GM12878 (cell line): ENCODE measurements around the gene MAMDC2. TPM values are rescaled to one million over a fixed set of nuclear protein-coding genes. Genes with fewer than 3 reads are reported as not detected.

Experiments
- ATAC-seq: fragments of 200-7000 bp; cut with Tn5 transposase; 3 replicates; pipeline ENCODE4 v1.9.1; 2020; ENCODE audit warnings: mild to moderate bottlenecking, moderate library complexity
- BruUV-seq: library from RNA; stranded (reverse); fragments of 400-500 nt; replicated peaks from 2 replicates; lab custom pipeline; 2021; lab: Mats Ljungman, UMichigan
- CTCF ChIA-PET: fragments of 300-600 bp; sonication (Branson Sonifier 250); formaldehyde crosslinking; extraction: SDS; loops from one replicate; lab custom pipeline; 2021; ENCODE audit warnings: inconsistent platforms; lab: Yijun Ruan, JAX
- POLR2A ChIA-PET: fragments of 350-600 bp; formaldehyde crosslinking; extraction: SDS; loops from one replicate; lab custom pipeline; 2021; ENCODE audit warnings: inconsistent platforms; lab: Charles Lee
- RAD21 ChIA-PET: fragments of 300-600 bp; sonication (Branson Sonifier 250); formaldehyde crosslinking; loops from one replicate; lab custom pipeline; 2023; ENCODE audit warnings: antibody characterized with exemption; ENCODE audit not compliant: unreplicated experiment; lab: Charles Lee
- SMC1A ChIA-PET: fragments of 300-600 bp; sonication (Branson Sonifier 250); formaldehyde crosslinking; loops from one replicate; lab custom pipeline; 2023; ENCODE audit not compliant: unreplicated experiment, uncharacterized antibody; lab: Charles Lee
- DNase-seq: peaks from one replicate; pipeline ENCODE4 v3.0.0-alpha.2; 2011; ENCODE audit warnings: low read depth, low spot score
- FAIRE-seq: peaks from 3 replicates; lab custom pipeline; 2011; peaks lifted over from hg19 to GRCh38; lab: Jason Lieb, UNC
- H2AFZ ChIP-seq: 2 replicates; pipeline ENCODE4 v1.6.0; 2011; ENCODE audit warnings: low read depth, low read length, control low read depth; ENCODE audit not compliant: control insufficient read depth
- H3K27ac ChIP-seq: 2 replicates; pipeline ENCODE4 v1.5.1; 2011; ENCODE audit warnings: control low read depth; ENCODE audit not compliant: control insufficient read depth, insufficient read depth
- H3K27me3 ChIP-seq, 2 experiments: replicated peaks in 1 of 2; 2 replicates each; pipeline versions ENCODE4 v1.6.0 to v1.6.1; 2011; ENCODE audit warnings: low read length in 1 of 2; ENCODE audit not compliant: control insufficient read depth in 2 of 2, insufficient read depth in 2 of 2
- H3K36me3 ChIP-seq, 2 experiments: 2 replicates each; pipeline ENCODE4 v1.5.1; 2011; ENCODE audit warnings: low read length in 1 of 2; ENCODE audit not compliant: control insufficient read depth in 2 of 2, insufficient read depth in 2 of 2
- H3K4me1 ChIP-seq: 2 replicates; pipeline ENCODE4 v1.6.1; 2011; ENCODE audit warnings: mild to moderate bottlenecking, low read length, moderate library complexity, mixed read lengths; ENCODE audit not compliant: control insufficient read depth, insufficient read depth
- H3K4me2 ChIP-seq: 2 replicates; pipeline ENCODE4 v1.6.0; 2011; ENCODE audit warnings: control low read depth; ENCODE audit not compliant: control insufficient read depth, insufficient read depth
- H3K4me3 ChIP-seq: fragments of 200-600 bp; sonication (generic); 2 replicates; pipeline ENCODE4 v1.5.1; 2016
- H3K79me2 ChIP-seq: 2 replicates; pipeline ENCODE4 v1.6.0; 2011; ENCODE audit warnings: low read length; ENCODE audit not compliant: control insufficient read depth, insufficient read depth
- H3K9ac ChIP-seq: 2 replicates; pipeline ENCODE4 v1.8.0; 2011; ENCODE audit warnings: low read length, control low read depth, mixed read lengths; ENCODE audit not compliant: control insufficient read depth, insufficient read depth
- H3K9me3 ChIP-seq: replicated peaks from 3 replicates; pipeline ENCODE4 v1.5.1; 2011; ENCODE audit warnings: mild to moderate bottlenecking, low read length; ENCODE audit not compliant: control insufficient read depth, insufficient read depth
- H4K20me1 ChIP-seq: 2 replicates; pipeline ENCODE4 v1.6.0; 2011; ENCODE audit not compliant: control insufficient read depth, insufficient read depth
- EGR1 ChIP-seq, 2 experiments: IDR thresholded peaks; 1 replicate in 1 of 2; 2 replicates in 1 of 2; pipeline ENCODE4 v1.6.1; 2011 to 2012; ENCODE audit warnings: low read depth in 2 of 2, low read length in 2 of 2, borderline replicate concordance in 1 of 2, mild to moderate bottlenecking in 1 of 2, moderate library complexity in 1 of 2
- HCFC1 ChIP-seq: fragments of 150-350 bp; IDR thresholded peaks from 2 replicates; pipeline ENCODE4 v1.6.1; 2014; ENCODE audit warnings: low read length
- PAX5 ChIP-seq: IDR thresholded peaks from 2 replicates; pipeline ENCODE4 v1.6.1; 2011; ENCODE audit warnings: low read depth, low read length, borderline replicate concordance
- RUNX3 ChIP-seq: IDR thresholded peaks from 2 replicates; pipeline ENCODE4 v1.6.1; 2012; ENCODE audit warnings: low read length, inconsistent platforms
- SIN3A ChIP-seq: IDR thresholded peaks from 2 replicates; pipeline ENCODE4 v1.6.1; 2012; ENCODE audit warnings: low read depth, low read length, improper control_type of control experiment
- ZBTB33 ChIP-seq: fragments of 450-650 bp; IDR thresholded peaks from 2 replicates; pipeline ENCODE4 v1.6.1; 2017; ENCODE audit warnings: mild to moderate bottlenecking
- ZZZ3 ChIP-seq: IDR thresholded peaks from 2 replicates; pipeline ENCODE4 v1.6.1; 2011; ENCODE audit warnings: low read depth; ENCODE audit not compliant: control insufficient read depth, insufficient read length
- WGBS: methylation state at CpG from one replicate; pipeline ENCODE4 v1.1.6; 2016; ENCODE audit warnings: low lambda C conversion rate; ENCODE audit not compliant: insufficient replicate concordance, insufficient coverage; ENCODE audit errors: missing lambda C conversion rate; 5-methylcytosine and 5-hydroxymethylcytosine counted together
- in situ Hi-C: fragments of 300-500 bp; cut with MboI; formaldehyde crosslinking; loops from 9 replicates; pipeline ENCODE4 v1.14.3; 2018; ENCODE audit warnings: mixed read lengths
- intact Hi-C: fragments of 100-400 bp; cut with micrococcal nuclease; formaldehyde crosslinking; loops from one replicate; pipeline ENCODE4 v1.14.2; 2022; ENCODE audit not compliant: unreplicated experiment
- polyA plus RNA-seq, 11 experiments: library from polyadenylated mRNA; depleted of rRNA in 4 of 11; unstranded in 6 of 11; stranded (reverse) in 5 of 11; fragments of >200 nt; fragmentation: Nextera tagmentation in 4 of 11; fragmentation: Illumina TruSeq in 1 of 11; extraction: Ambion mirVana in 4 of 11; extraction: Trizol in 1 of 11; gene quantifications; 1 replicate in 1 of 11; 2 replicates in 10 of 11; pipeline versions ENCODE4 v1.2.1 to v1.2.3, GENCODE V29; 2011 to 2016; ENCODE audit warnings: inconsistent platforms in 2 of 11, missing spikeins in 2 of 11, low read depth in 1 of 11
- total RNA-seq, 4 experiments: library from RNA; depleted of rRNA in 3 of 4; stranded (reverse); fragments of >200 nt in 3 of 4; fragmentation: Illumina TruSeq in 1 of 4; extraction: Trizol in 1 of 4; gene quantifications; 2 replicates each; pipeline versions ENCODE4 v1.2.1 to v1.2.3, GENCODE V29; 2013 to 2021

MAMDC2 gene
- total and polyA plus RNA-seq, 10 of the 15 experiments (the other 5 are each of a cell fraction or from before 2014, with no cell fraction given) = 0.01 to 0.09 TPM; not detected in 8

GRCh38 chr9:70260007-70260443, 216.4 kb downstream of the MAMDC2 start (continued):
- TF ChIP-seq ZBTB33 (peak; percentile 90), HCFC1 (no peak)

- in situ Hi-C loops = loop anchor here (5.0 to 25.0 kb wide), 3 partner anchors 157 to 1652 kb away; partner anchors contain the start of genes ABHD17B, C9orf85 and PTAR1
- H3K4me3 ChIP-seq = peak overlapping the region; percentile 85
- H3K27ac ChIP-seq = peak overlapping the region; percentile 43
- ChIA-PET SMC1A (interaction anchor here (0.7 to 1.6 kb wide), 5 partner anchors 12 to 146 kb away, joined by 3 to 4 read pairs (median 3); no protein-coding TSS in a partner anchor), POLR2A (interaction anchor here (0.8 to 1.4 kb wide), 3 partner anchors 147 to 154 kb away, joined by 3 to 4 read pairs (median 3); partner anchors contain the start of gene KLF9), CTCF (interaction anchor here (0.8 to 1.2 kb wide), 3 partner anchors 79 to 342 kb away, joined by 3 to 4 read pairs (median 4); no protein-coding TSS in a partner anchor), RAD21 (interaction anchor here (0.9 to 1.1 kb wide), 2 partner anchors 150 to 342 kb away, joined by 3 read pairs; no protein-coding TSS in a partner anchor)
- peaks cover 14% of the 10 kb centered on the region for H3K4me1 ChIP-seq
- intact Hi-C loops = loop anchor here (5.0 kb wide), 3 partner anchors 37 to 503 kb away; partner anchors contain the start of gene KLF9
- peak overlapping the region; percentile 23 for H3K4me2 ChIP-seq
- no peak overlapping the region for H2AFZ ChIP-seq
- FAIRE-seq = peak; percentile 88
- peak; percentile 36 for DNase-seq
- no TSS peak for BruUV-seq
- H4K20me1 ChIP-seq = no peaks in the 10 kb centered on the region
- 32% methylated on average over 8 of the region's 8 CpGs for WGBS
- no peaks in the 10 kb centered on the region; the same call in 2 of the 3 replicates for H3K9me3 ChIP-seq
- peaks cover 0 to 17% of the 10 kb centered on the region in 2 experiments; a peak in 1 of 4 replicates for H3K36me3 ChIP-seq
- peak; percentile 61 for ATAC-seq
- H3K9ac ChIP-seq = no peak overlapping the region
- H3K27me3 ChIP-seq = no peaks in the 10 kb centered on the region
- H3K79me2 ChIP-seq = peaks cover 54% of the 10 kb centered on the region
- no peak for TF ChIP-seq SIN3A
- TF ChIP-seq EGR1 (IDR thresholded peaks at IDR 0.05; ENCODE audit: borderline replicate concordance in 1 of 2, low read depth in 2 of 2, low read length in 2 of 2) = no peak
- no peak for TF ChIP-seq ZZZ3
- peak; percentile 17; the same call in 1 of the 2 replicates for TF ChIP-seq RUNX3
- peak; percentile 95 for TF ChIP-seq PAX5
- TF ChIP-seq, all 136 proteins: peak for 2
Measured at GRCh38 chr9:70260606-70261005, 217.0 kb downstream of the MAMDC2 start.
